K562 (cell line): ENCODE results near the gene GPR26. TPM values are rescaled to one million over a fixed set of nuclear protein-coding genes. Genes with fewer than 3 reads are reported as not detected.

Source experiments
- ATAC-seq: fragments of 200-7000 bp; cut with Tn5 transposase; 3 replicates; pipeline ENCODE4 v1.9.1; 2020; ENCODE audit warnings: moderate library complexity
- BruUV-seq: library from RNA; stranded (reverse); fragments of 400-500 nt; replicated peaks from 2 replicates; lab custom pipeline; 2021; lab: Mats Ljungman, UMichigan
- CTCF ChIA-PET: fragments of 300-600 bp; formaldehyde crosslinking; extraction: SDS; loops from one replicate; lab custom pipeline; 2021; ENCODE audit warnings: low intra/inter-chr PET ratio; lab: Yijun Ruan, JAX
- POLR2A ChIA-PET: fragments of 300-600, 350-650 bp; sonication (Branson Sonifier 250); formaldehyde crosslinking; extraction: SDS; loops from one replicate; lab custom pipeline; 2021; ENCODE audit warnings: antibody characterized with exemption, inconsistent platforms; lab: Yijun Ruan, JAX
- DNase-seq, 4 experiments: peaks; one replicate each; pipeline versions ENCODE4 v3.0.0 to v3.0.0-alpha.2; 2011 to 2018; ENCODE audit warnings: low spot score in 3 of 4, mixed read lengths in 3 of 4; ENCODE audit errors: extremely low read depth in 1 of 4
- FAIRE-seq: peaks from 2 replicates; lab custom pipeline; 2011; peaks lifted over from hg19 to GRCh38; lab: Jason Lieb, UNC
- H2AFZ ChIP-seq: 2 replicates; pipeline ENCODE4 v1.6.0; 2011; ENCODE audit warnings: low read depth, low read length, control low read depth, inconsistent platforms
- H3K27ac ChIP-seq: fragments of 200-600 bp; 3 replicates; pipeline ENCODE4 v1.8.0; 2011; ENCODE audit warnings: low read depth, mild to moderate bottlenecking, control low read depth, inconsistent platforms, low read length, moderate library complexity, mixed read lengths; ENCODE audit errors: extremely low read depth
- H3K27me3 ChIP-seq, 2 experiments: fragments of 300-600 bp in 1 of 2; 2 replicates in 1 of 2; 3 replicates in 1 of 2; pipeline versions ENCODE4 v1.6.0 to v1.8.0; 2011; ENCODE audit warnings: inconsistent platforms in 2 of 2, low read length in 2 of 2, mild to moderate bottlenecking in 1 of 2, mixed read lengths in 1 of 2, moderate library complexity in 1 of 2; ENCODE audit not compliant: control insufficient read depth in 2 of 2, insufficient read depth in 2 of 2
- H3K36me3 ChIP-seq: fragments of 300-600 bp; 3 replicates; pipeline ENCODE4 v1.8.0; 2011; ENCODE audit warnings: mild to moderate bottlenecking, low read length, inconsistent platforms; ENCODE audit not compliant: control insufficient read depth, insufficient read depth
- H3K4me1 ChIP-seq, 2 experiments: fragments of 200-600 bp in 1 of 2; replicated peaks in 1 of 2; 2 replicates in 1 of 2; 3 replicates in 1 of 2; pipeline versions ENCODE4 v1.5.1 to v1.8.0; 2011; ENCODE audit warnings: inconsistent platforms in 2 of 2, low read length in 2 of 2, mild to moderate bottlenecking in 1 of 2, mixed read lengths in 1 of 2, moderate library complexity in 1 of 2; ENCODE audit not compliant: control insufficient read depth in 2 of 2, insufficient read depth in 2 of 2
- H3K4me2 ChIP-seq: 2 replicates; pipeline ENCODE4 v1.6.1; 2011; ENCODE audit warnings: low read length, control low read depth, inconsistent platforms, mixed read lengths; ENCODE audit not compliant: insufficient read depth
- H3K4me3 ChIP-seq: fragments of 200-600 bp; sonication (generic), shearing (Covaris generic); 2 replicates; pipeline ENCODE4 v1.5.1; 2016; ENCODE audit warnings: control low read depth, inconsistent platforms
- H3K79me2 ChIP-seq: fragments of 200-600 bp; 3 replicates; pipeline ENCODE4 v1.8.0; 2011; ENCODE audit warnings: low read length, inconsistent platforms; ENCODE audit not compliant: control insufficient read depth, insufficient read depth
- H3K9ac ChIP-seq, 2 experiments: 2 replicates each; pipeline versions ENCODE4 v1.6.0 to v1.6.1; 2011; ENCODE audit warnings: low read depth in 2 of 2, low read length in 2 of 2, control low read depth in 1 of 2, inconsistent platforms in 1 of 2, mild to moderate bottlenecking in 1 of 2, mixed read lengths in 1 of 2; ENCODE audit not compliant: insufficient read depth in 1 of 2
- H3K9me1 ChIP-seq: one replicate; pipeline ENCODE4 v1.6.0; 2011; ENCODE audit warnings: inconsistent platforms, mild to moderate bottlenecking, low read length, moderate library complexity; ENCODE audit not compliant: control insufficient read depth, insufficient read depth
- H3K9me3 ChIP-seq: replicated peaks from 2 replicates; pipeline ENCODE4 v1.5.1; 2011; ENCODE audit warnings: low read depth, low read length, inconsistent platforms; ENCODE audit not compliant: control insufficient read depth, insufficient read depth
- H4K20me1 ChIP-seq: replicated peaks from 2 replicates; pipeline ENCODE4 v1.6.1; 2011; ENCODE audit warnings: low read length, inconsistent platforms, mixed read lengths; ENCODE audit not compliant: control insufficient read depth, insufficient read depth
- DACH1 ChIP-seq: fragments of 450-650 bp; IDR thresholded peaks from 2 replicates; pipeline ENCODE4 v1.6.1; 2018; ENCODE audit not compliant: partially characterized antibody
- GTF2E2 ChIP-seq: fragments of 200-800 bp; sonication (Bioruptor generic); IDR thresholded peaks from 2 replicates; pipeline ENCODE4 v1.6.1; 2016; ENCODE audit warnings: missing genetic modification characterization, missing compliant biosample characterization
- HCFC1 ChIP-seq: IDR thresholded peaks from 2 replicates; pipeline ENCODE4 v1.6.1; 2012; ENCODE audit warnings: low read depth, low read length, improper control_type of control experiment
- JUND ChIP-seq, 2 experiments: IDR thresholded peaks; 2 replicates in 1 of 2; 3 replicates in 1 of 2; pipeline ENCODE4 v1.6.1; 2011; ENCODE audit warnings: borderline replicate concordance in 2 of 2, low read depth in 2 of 2, low read length in 2 of 2, improper control_type of control experiment in 1 of 2, missing biosample characterization in 1 of 2, missing genetic modification characterization in 1 of 2, missing genetic modification reagents in 1 of 2
- LARP7 ChIP-seq: fragments of 450-650 bp; IDR thresholded peaks from 2 replicates; pipeline ENCODE4 v1.6.1; 2016
- MAFG ChIP-seq: fragments of 450-650 bp; conservative IDR thresholded peaks from 2 replicates; pipeline ENCODE4 v1.6.1; 2016; ENCODE audit warnings: missing genetic modification characterization, missing compliant biosample characterization
- NFIC ChIP-seq: fragments of 450-650 bp; IDR thresholded peaks from 2 replicates; pipeline ENCODE4 v1.6.1; 2017; ENCODE audit warnings: mild to moderate bottlenecking, inconsistent platforms
- NR2C2 ChIP-seq, 2 experiments: fragments of 200-800 bp in 1 of 2; sonication (Bioruptor generic) in 1 of 2; sonication (generic) in 1 of 2; formaldehyde crosslinking in 1 of 2; IDR thresholded peaks; 2 replicates each; pipeline versions ENCODE4 v1.6.1 to v1.8.0; 2016 to 2022; ENCODE audit warnings: mild to moderate bottlenecking in 1 of 2, missing compliant biosample characterization in 1 of 2, missing genetic modification characterization in 1 of 2, missing genetic modification reagents in 1 of 2
- RBM15 ChIP-seq: fragments of 200-400 bp; formaldehyde crosslinking; IDR thresholded peaks from 2 replicates; pipeline ENCODE4 v1.6.1; 2018; ENCODE audit warnings: mild to moderate bottlenecking, low read length, moderate library complexity; ENCODE audit not compliant: insufficient read depth
- STAT5A ChIP-seq: IDR thresholded peaks from 2 replicates; pipeline ENCODE4 v1.6.1; 2012; ENCODE audit warnings: low read length, inconsistent platforms, borderline replicate concordance
- TAF9B ChIP-seq: fragments of 450-650 bp; IDR thresholded peaks from 2 replicates; pipeline ENCODE4 v1.6.1; 2018; ENCODE audit warnings: mild to moderate bottlenecking; ENCODE audit not compliant: partially characterized antibody
- TOE1 ChIP-seq, 2 experiments: fragments of 450-650 bp in 1 of 2; sonication (generic) in 1 of 2; formaldehyde crosslinking in 1 of 2; IDR thresholded peaks; 2 replicates each; pipeline versions ENCODE4 v1.7.1 to v1.8.0; 2016 to 2022; ENCODE audit warnings: borderline replicate concordance in 2 of 2, mild to moderate bottlenecking in 2 of 2, antibody characterized with exemption in 1 of 2, inconsistent platforms in 1 of 2, low read depth in 1 of 2, missing genetic modification reagents in 1 of 2, moderate library complexity in 1 of 2
- TRIM24 ChIP-seq, 2 experiments: fragments of 450-650 bp; IDR thresholded peaks; 2 replicates each; pipeline ENCODE4 v1.6.1; 2016
- ZNF175 ChIP-seq: fragments of 200-800 bp; sonication (Bioruptor generic); IDR thresholded peaks from 2 replicates; pipeline ENCODE4 v1.6.1; 2016; ENCODE audit warnings: low read depth, mild to moderate bottlenecking, missing genetic modification characterization, missing compliant biosample characterization
- ZNF184 ChIP-seq: sonication (generic); formaldehyde crosslinking; IDR thresholded peaks from 2 replicates; pipeline ENCODE4 v1.5.0; 2020; ENCODE audit warnings: missing genetic modification reagents
- ZNF431 ChIP-seq: sonication (generic); formaldehyde crosslinking; IDR thresholded peaks from 2 replicates; pipeline ENCODE4 v1.8.0; 2022; ENCODE audit warnings: mild to moderate bottlenecking, missing genetic modification reagents
- ZNF79 ChIP-seq: fragments of 250-450 bp; sonication (Bioruptor Pico); IDR thresholded peaks from 2 replicates; pipeline ENCODE4 v1.4.0; 2020; ENCODE audit warnings: low read depth, mild to moderate bottlenecking, moderate library complexity
- WGBS: fragments of 100-300 bp; shearing (Covaris generic); methylation state at CpG from one replicate; pipeline ENCODE4 v1.1.6; 2016; ENCODE audit warnings: low coverage, mixed read lengths; ENCODE audit not compliant: insufficient coverage; ENCODE audit errors: missing lambda C conversion rate; 5-methylcytosine and 5-hydroxymethylcytosine counted together
- in situ Hi-C: fragments of 300-500 bp; cut with MboI; formaldehyde crosslinking; loops from 4 replicates; pipeline ENCODE4 v1.15.0; 2018; ENCODE audit warnings: inconsistent platforms, mixed read lengths
- intact Hi-C: fragments of 100-400 bp; cut with micrococcal nuclease; formaldehyde crosslinking; loops from 2 replicates; pipeline ENCODE4 v1.14.2; 2022
- polyA plus RNA-seq, 8 experiments: library from polyadenylated mRNA; depleted of rRNA in 4 of 8; stranded (reverse) in 5 of 8; unstranded in 3 of 8; fragments of >200 nt; fragmentation: Nextera tagmentation in 2 of 8; fragmentation: Illumina TruSeq in 1 of 8; extraction: Ambion mirVana in 2 of 8; extraction: Trizol in 1 of 8; gene quantifications; 2 replicates each; pipeline versions ENCODE4 v1.2.1 to v1.2.3, GENCODE V29; 2011 to 2014; ENCODE audit warnings: inconsistent platforms in 1 of 8, missing spikeins in 1 of 8
- total RNA-seq, 7 experiments: library from RNA; depleted of rRNA in 6 of 7; stranded (reverse); fragments of >200 nt in 6 of 7; fragmentation: Illumina TruSeq in 2 of 7; extraction: Trizol in 2 of 7; gene quantifications; 2 replicates each; pipeline versions ENCODE4 v1.2.1 to v1.2.3, GENCODE V29; 2011 to 2021; ENCODE audit warnings: low replicate concordance in 1 of 7
- TF ChIP-seq, protein P1 (sequence below): sonication (generic); formaldehyde crosslinking; IDR thresholded peaks from 2 replicates; pipeline ENCODE4 v1.8.0; 2022; ENCODE audit warnings: missing genetic modification reagents, mild to moderate bottlenecking, borderline replicate concordance
- TF ChIP-seq, protein P2 (sequence below), 2 experiments: fragments of 450-650 bp; IDR thresholded peaks; 2 replicates each; pipeline ENCODE4 v1.6.1; 2016

The GPR26 gene
- total and polyA plus RNA-seq, 9 of the 15 experiments (the other 6 are each of a cell fraction or from before 2014, with no cell fraction given) = not detected

DNA sequence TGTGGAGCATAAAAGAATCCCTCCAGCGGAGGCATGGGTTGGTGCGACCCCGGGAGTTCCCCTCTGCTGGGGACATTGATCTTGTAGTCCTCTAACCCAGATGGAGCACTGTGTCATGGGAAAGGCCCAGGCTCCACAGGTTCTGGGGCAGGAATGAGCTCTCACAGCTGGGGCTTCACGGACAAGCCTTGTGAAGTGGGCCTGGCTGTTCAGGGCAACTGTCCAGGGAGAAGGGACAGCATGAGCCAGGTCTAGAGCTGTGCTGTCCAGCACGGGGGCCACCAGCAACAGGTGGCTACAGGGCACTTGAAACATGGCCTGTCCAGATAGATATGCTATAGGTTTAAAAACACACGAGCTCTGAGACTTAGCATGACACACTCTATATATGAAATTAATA, 11.4 kb downstream of the GPR26 start:
- WGBS = 0% methylated on average over 3 of the region's 6 CpGs
- no peak overlapping the region for H3K9ac ChIP-seq
- TF ChIP-seq ZNF79 (no peak), LARP7 (no peak), DACH1 (no peak), STAT5A (no peak), RBM15 (no peak), MAFG (tag) (no peak), TRIM24 (IDR thresholded peaks at IDR 0.05) (no peak), TOE1 (IDR thresholded peaks at IDR 0.05; ENCODE audit: borderline replicate concordance) (no peak), TOE1 (CRISPR knock-in tag; IDR thresholded peaks at IDR 0.05; ENCODE audit: borderline replicate concordance, low read depth) (no peak), NR2C2 (CRISPR knock-in tag; IDR thresholded peaks at IDR 0.05) (no peak), NR2C2 (tag; IDR thresholded peaks at IDR 0.05) (no peak), ZNF184 (CRISPR knock-in tag) (no peak), ZNF431 (CRISPR knock-in tag) (no peak), ZNF175 (no peak), HCFC1 (no peak), GTF2E2 (tag) (no peak), TAF9B (no peak), JUND (IDR thresholded peaks at IDR 0.05; ENCODE audit: borderline replicate concordance, low read depth, low read length) (no peak), JUND (tag; IDR thresholded peaks at IDR 0.05; ENCODE audit: borderline replicate concordance, low read depth, low read length) (no peak), NFIC (no peak)
- TF ChIP-seq, protein P1, sequence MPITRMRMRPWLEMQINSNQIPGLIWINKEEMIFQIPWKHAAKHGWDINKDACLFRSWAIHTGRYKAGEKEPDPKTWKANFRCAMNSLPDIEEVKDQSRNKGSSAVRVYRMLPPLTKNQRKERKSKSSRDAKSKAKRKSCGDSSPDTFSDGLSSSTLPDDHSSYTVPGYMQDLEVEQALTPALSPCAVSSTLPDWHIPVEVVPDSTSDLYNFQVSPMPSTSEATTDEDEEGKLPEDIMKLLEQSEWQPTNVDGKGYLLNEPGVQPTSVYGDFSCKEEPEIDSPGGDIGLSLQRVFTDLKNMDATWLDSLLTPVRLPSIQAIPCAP (CRISPR knock-in tag) = no peak
- TF ChIP-seq, protein P2, sequence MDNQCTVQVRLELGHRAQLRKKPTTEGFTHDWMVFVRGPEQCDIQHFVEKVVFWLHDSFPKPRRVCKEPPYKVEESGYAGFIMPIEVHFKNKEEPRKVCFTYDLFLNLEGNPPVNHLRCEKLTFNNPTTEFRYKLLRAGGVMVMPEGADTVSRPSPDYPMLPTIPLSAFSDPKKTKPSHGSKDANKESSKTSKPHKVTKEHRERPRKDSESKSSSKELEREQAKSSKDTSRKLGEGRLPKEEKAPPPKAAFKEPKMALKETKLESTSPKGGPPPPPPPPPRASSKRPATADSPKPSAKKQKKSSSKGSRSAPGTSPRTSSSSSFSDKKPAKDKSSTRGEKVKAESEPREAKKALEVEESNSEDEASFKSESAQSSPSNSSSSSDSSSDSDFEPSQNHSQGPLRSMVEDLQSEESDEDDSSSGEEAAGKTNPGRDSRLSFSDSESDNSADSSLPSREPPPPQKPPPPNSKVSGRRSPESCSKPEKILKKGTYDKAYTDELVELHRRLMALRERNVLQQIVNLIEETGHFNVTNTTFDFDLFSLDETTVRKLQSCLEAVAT (IDR thresholded peaks at IDR 0.05) = no peak
- no peak overlapping the region for H3K4me3 ChIP-seq
- FAIRE-seq = no peak
- H2AFZ ChIP-seq = no peak overlapping the region
- no peaks in the 10 kb centered on the region for H3K27me3 ChIP-seq
- no peak for DNase-seq
- no peak overlapping the region for H3K4me2 ChIP-seq
- no peaks in the 10 kb centered on the region for H3K4me1 ChIP-seq
- in situ Hi-C loops = no loop called here
- ATAC-seq = no peak
- no TSS peak for BruUV-seq
- no peaks in the 10 kb centered on the region for H3K9me1 ChIP-seq
- H4K20me1 ChIP-seq = no peaks in the 10 kb centered on the region
- no peak overlapping the region for H3K27ac ChIP-seq
- no peaks in the 10 kb centered on the region for H3K9me3 ChIP-seq
- H3K79me2 ChIP-seq = no peaks in the 10 kb centered on the region
- intact Hi-C loops = no loop called here
- H3K36me3 ChIP-seq = no peaks in the 10 kb centered on the region
- CTCF ChIA-PET = no interaction called here
- POLR2A ChIA-PET = interaction anchor here (0.9 kb wide), 1 partner anchor 69 kb away, joined by 3 read pairs; no protein-coding TSS in a partner anchor
